Hematopoietic multipotent progenitor cell (in vitro differentiated cells): Measurements from ENCODE around the gene LCAT. TPM values are rescaled to one million over a fixed set of nuclear protein-coding genes. Genes with fewer than 3 reads are reported as not detected.
"Not testable (repeated sequence)": the region's sequence is repeated elsewhere in the genome, so short reads cannot be mapped to it uniquely, and the experiment has no call there.

Source experiments
- DNase-seq, 3 donors: peaks; one replicate each; pipeline ENCODE4 v3.0.0-alpha.2; 2011 to 2015; ENCODE audit warnings: low read depth in 2 of 3, low spot score in 2 of 3
- total RNA-seq: library from RNA; depleted of rRNA; stranded (reverse); fragments of >200 nt; gene quantifications from one replicate; pipeline ENCODE4 v1.2.3, GENCODE V29; 2012

Gene LCAT
- total RNA-seq, 1 donor, result 3.5 TPM

DNA sequence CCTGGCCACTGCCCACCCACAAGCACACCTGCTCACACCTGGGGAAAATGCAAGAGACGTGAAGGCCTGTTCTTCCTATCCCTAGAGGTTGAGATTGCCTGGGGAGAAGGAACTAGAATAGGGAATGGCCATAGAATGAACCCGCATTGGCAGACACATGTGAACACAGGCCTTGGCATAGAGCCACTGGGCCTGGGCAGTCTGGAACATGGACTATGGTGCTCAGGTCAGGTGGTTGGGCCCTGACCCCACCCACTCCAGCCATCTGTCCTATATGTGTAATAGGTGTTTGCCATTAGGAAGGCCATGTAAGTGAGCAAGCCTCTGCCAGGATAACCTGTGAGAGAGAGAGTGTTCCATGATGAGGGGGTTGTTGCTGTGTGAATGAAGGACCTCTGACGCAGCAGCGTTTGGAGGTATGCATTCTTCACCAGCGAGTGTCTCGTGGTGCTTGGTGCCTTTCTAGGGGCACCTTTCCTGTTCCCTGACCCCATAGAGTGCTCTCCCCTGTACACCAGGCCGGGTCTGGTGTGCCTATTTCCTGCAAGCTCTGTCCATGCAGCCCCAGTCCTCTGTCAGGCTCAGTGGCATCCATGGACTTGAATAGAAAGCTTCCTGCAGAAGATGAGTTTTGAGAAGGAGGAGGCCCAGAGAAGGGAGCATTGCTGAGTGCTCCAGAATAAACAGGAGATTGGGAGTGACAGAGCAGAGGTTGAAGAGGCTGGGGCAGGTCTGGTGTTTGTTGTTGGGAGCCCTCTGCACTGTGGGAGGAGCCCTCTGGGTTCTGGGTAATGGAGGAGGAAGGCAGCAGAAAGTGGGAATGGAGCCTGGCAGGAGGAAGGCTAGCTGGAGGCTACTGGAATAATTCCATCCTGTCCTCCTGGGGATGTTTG is 27.8 kb downstream of the LCAT start:
- no peak for DNase-seq

- not testable (repeated sequence) for DNase-seq
These were observed 28.5 kb downstream of the LCAT start for GRCh38 chr16:67915496-67915769.

GRCh38 chr16:67914758-67915495 is 29.0 kb downstream of the LCAT start:
- DNase-seq, result no peak

GRCh38 chr16:67910158-67910557 is 33.8 kb downstream of the LCAT start:
- DNase-seq, result peak in 2 of 3 donors; percentile 23 to 62

- DNase-seq, result no peak
These were observed 34.7 kb downstream of the LCAT start for GRCh38 chr16:67909056-67909742.

GRCh38 chr16:67907397-67908180 is 36.3 kb downstream of the LCAT start:
- DNase-seq, result no peak

DNA sequence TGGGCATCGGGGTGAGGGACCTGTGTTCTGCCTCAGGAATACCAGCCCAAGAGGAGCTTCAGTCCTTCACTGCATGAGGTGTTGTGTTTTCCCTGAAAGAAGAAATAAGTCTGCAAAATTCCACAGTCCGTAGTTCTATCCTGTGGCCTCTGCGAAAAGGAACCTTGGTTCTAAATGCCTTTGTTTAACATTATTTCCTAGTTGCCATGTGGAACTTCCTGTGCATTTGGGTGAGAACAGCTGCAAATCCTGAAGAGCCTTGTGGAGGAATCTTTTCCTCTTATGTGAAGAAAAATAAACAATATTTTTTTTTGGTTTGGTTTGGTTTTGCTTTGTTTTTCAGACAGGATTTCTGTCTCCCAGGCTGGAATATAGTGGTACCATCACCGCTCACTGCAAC is 41.1 kb downstream of the LCAT start:
- no peak for DNase-seq

DNA sequence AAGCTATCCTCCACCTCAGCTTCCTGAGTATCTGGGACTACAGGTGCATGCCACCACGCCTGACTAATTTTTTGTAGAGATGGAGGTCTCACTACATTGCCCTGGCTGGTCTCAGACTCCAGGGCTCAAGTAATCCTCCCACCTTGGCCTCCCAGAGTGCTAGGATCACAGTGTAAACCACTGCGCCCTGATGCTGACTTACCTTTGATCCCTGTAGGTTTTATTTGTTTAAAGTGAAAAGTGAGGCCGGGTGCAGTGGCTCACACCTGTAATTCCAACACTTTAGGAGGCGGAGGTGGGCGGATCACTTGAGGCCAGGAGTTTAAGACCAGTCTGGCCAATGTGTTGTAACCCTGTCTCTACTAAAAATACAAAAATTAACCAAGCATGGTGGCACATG is 42.2 kb downstream of the LCAT start:
- DNase-seq, result no peak

DNA sequence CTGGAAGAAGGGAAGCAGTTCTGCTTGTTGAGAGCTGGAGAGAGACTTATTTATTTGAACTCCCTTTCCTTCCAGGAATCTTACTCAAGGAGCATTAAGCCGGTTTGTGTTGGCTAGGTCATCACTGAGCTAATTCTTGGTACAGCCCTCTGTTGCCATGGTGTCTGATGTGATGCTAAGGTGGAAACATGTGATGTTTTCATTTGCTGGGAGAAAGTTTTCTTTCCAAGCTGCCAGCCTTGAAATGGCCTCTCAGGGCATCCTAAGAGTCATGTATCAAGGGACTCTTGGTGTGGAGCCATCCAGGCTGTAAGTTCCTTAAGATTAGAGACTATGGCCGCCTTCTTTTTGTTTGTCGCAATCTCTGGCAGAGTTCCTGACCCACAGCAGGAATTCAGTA is 46.7 kb downstream of the LCAT start:
- DNase-seq, result no peak

DNA sequence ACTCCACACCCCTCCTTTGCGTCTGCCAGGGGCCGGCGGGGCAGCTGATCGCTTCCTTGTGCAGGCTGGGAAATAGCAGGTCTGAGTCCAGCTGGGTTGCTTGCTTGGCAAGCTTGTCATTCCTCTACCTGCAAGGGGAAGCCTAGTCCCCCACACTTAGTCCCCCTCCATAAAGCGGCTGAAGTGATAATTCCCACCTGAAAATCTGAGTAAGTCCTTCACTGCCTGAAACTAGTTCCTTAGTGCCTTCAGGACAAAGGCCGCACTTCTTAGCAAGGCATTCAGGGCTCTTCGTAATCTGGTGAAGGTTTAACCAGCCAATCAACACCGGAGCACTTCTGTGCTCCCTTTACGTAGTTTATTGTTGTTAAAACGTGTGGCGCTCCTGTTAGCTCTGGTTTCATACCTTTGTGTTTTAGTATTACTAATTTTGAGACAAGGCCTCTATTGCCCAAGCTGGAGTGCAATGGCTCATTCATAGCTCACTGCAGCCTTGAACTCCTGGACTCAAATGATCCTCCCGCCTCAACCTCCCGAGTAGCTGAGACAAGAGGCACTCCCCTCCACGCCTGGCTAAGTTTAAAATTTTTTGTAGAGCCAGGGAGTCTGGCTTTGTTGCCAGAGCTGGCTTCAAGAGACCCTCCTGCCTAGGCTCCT is 50.0 kb downstream of the LCAT start:
- peak in 1 of 3 donors; percentile 17 for DNase-seq

DNA sequence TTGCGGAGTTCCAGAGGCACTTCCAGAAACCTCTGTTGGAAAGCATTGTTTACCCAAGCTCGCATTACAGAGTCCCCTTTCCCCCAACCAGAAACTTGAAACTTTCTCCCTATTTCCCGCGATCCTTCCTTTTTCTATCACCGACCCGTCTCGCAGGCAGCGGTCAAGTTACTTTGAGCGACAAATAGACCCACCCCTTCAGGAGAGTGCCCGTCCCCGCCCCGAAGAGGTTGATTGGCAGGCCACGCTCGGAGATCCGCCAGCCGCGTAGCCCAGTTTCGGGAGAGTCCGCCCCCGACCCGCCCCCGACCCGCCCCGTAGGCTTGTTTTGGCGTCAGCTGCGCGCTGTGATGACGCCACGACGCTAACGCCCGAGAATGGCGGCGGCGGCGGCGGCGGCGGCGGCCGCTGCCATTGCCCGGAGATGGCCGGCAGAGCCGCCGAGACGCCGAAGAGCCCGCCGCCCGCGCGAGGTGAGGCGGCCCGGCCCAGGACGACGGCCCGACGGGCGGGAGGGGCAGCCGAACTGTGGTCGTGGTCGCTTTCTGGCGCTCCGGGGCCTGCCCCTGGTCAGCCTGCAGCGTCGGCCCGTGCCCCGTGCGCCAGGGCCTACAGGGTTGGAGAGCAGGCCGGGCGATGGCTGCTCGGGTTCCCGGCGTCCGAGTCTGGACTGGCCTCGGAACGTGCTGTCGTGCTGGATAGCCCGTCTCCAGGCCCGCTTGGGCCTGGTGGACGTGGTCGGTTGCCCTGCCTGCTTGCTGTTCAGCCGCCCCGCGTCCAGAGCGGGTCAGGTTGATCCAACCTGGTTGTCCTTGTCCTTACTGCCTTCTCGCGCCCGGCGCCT is 50.8 kb downstream of the LCAT start, which contains the start of gene PSKH1:
PSKH1 (plus strand) TSS at position 356 of the 844 bp plus-strand sequence. CDS start 15,496 bp downstream, outside the sequence.
- peak; percentile 84 to 95 (median 95) for DNase-seq

DNA sequence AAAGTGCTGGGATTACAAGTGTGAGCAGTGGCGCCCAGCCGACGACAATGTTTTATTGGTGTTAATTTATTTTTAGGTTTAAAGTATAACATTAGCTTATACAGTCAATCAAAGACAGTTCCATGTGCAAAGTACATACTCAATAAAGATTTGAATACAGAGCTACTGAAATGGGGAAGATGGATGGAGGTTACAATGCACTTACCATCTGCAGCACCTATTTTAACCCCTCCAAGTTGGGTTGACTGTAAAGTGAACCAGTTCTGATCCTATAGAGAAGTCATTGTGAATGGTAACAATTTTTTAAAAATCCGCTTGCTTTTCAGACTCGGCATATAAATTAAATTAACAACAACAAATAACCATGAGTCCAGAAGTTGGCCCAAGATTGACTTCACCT is 51.5 kb downstream of the LCAT start:
- no peak for DNase-seq

Other genes starting within 250 kb of the LCAT start
- gene GFOD2, start 224.8 kb downstream of the LCAT start, total RNA-seq, result 26.7 TPM
- gene RANBP10, start 137.6 kb downstream of the LCAT start, total RNA-seq, result 13.7 TPM
- 0.54 TPM for gene TSNAXIP1, start 137.2 kb downstream of the LCAT start, total RNA-seq
- 71.6 TPM for gene THAP11, start 101.8 kb downstream of the LCAT start, total RNA-seq
- 146 TPM for gene NUTF2, start 97.2 kb downstream of the LCAT start, total RNA-seq
- gene CENPT, start 96.4 kb downstream of the LCAT start, total RNA-seq, result 40.9 TPM
- gene EDC4, start 71.1 kb downstream of the LCAT start, total RNA-seq, result 112 TPM
- gene NRN1L, start 59.2 kb downstream of the LCAT start, total RNA-seq, result 0.27 TPM
- gene PSKH1, start 50.9 kb downstream of the LCAT start, total RNA-seq, result 37.4 TPM
- gene CTRL, start 12.3 kb downstream of the LCAT start, total RNA-seq, result 2.2 TPM
- 281 TPM for gene PSMB10, start 7.3 kb downstream of the LCAT start, total RNA-seq
- gene SLC12A4, start 24.5 kb upstream of the LCAT start, total RNA-seq, result 28.0 TPM
- 10.5 TPM for gene DPEP3, start 36.4 kb upstream of the LCAT start, total RNA-seq
- gene DPEP2, start 55.4 kb upstream of the LCAT start, total RNA-seq, result 55.2 TPM
- under 0.01 TPM for gene DPEP2NB, start 71.8 kb upstream of the LCAT start, total RNA-seq
- gene DDX28, start 79.1 kb upstream of the LCAT start, total RNA-seq, result 32.6 TPM
- gene DUS2, start 79.2 kb upstream of the LCAT start, total RNA-seq, result 15.1 TPM
- 52.2 TPM for gene NFATC3, start 141.2 kb upstream of the LCAT start, total RNA-seq